ENCODE measurements around the gene TMEM130.
A peak's percentile ranks its signal among the peaks of the same experiment; 100 is the strongest.
"Not testable (repeated sequence)": the region's sequence is repeated elsewhere in the genome, so short reads cannot be mapped to it uniquely, and the experiment has no call there.

TMEM130 gene

DNA sequence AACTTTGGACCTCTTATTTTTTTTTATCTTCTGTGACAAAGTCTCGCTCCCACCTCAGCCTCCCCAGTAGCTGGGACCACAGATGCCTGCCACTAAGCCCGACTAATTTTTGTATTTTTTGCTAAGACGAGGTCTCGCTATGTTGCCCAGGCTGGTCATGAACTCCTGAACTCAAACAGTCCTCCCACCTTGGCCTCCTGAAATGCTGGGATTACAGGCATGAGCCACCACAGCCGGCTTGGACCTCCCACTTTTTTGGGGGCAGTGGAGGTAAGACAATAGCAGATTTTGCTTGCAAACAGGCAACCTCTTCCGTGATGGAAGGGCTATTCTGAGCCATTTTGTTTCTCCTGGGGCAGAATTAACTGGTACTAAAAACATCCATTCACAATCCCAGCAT is 7.3 kb upstream of the TMEM130 start:
- no peak for DNase-seq

GRCh38 chr7:98875501-98875900 is 5.7 kb upstream of the TMEM130 start:
- DNase-seq: no peak

DNA sequence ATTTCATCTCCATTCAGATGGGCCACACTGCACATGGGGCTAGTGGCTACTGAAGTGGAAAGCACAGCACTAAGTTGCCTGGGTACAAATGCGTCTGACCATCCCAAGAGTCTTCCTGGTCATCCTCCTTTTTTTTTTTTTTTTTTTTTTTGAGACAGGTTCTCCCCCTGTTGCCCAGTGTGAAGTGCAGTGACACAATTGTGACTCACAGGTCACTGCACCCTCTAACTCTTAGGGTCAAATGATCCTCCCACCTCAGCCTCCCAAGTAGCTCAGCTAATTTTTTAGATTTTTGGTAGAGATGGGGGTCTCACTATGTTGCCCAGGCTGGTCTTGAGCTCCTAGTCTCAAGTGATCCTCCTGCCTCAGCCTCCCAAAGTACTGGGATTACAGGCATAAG is 5.1 kb upstream of the TMEM130 start:
- no peak for DNase-seq

- not testable (repeated sequence) for DNase-seq
Observed at GRCh38 chr7:98873610-98874009, 3.8 kb upstream of the TMEM130 start.

DNA sequence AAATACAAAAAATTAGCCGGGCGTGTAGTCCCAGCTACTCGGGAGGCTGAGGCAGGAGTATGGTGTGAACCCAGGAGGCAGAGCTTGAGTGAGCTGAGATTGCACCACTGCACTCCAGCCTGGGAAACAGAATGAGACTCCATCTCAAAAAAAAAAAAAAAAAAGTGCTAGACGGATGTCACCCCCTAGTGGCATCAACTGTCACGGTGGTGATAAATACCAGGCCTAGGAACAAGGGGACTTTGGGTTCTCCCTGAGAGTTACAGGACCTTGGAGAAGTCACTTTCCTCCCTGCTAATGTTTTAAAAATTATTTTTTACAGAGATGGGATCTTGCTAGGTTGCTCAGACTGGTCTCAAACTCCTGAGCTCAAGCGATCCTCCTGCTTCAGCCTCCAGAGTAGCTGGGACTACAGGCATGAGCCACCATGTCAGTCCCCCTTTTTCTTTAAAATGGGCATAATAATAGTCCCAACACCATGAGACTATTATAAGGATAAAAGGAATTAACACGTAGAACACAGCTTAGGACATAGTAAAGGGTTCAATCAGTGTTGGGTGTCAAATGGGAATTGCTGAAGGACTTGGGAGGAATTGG is 2.6 kb upstream of the TMEM130 start:
- peak in 1 of 2 experiments; percentile 4 for DNase-seq

GRCh38 chr7:98870807-98871491 is 1.1 kb upstream of the TMEM130 start:
- DNase-seq: no peak

DNA sequence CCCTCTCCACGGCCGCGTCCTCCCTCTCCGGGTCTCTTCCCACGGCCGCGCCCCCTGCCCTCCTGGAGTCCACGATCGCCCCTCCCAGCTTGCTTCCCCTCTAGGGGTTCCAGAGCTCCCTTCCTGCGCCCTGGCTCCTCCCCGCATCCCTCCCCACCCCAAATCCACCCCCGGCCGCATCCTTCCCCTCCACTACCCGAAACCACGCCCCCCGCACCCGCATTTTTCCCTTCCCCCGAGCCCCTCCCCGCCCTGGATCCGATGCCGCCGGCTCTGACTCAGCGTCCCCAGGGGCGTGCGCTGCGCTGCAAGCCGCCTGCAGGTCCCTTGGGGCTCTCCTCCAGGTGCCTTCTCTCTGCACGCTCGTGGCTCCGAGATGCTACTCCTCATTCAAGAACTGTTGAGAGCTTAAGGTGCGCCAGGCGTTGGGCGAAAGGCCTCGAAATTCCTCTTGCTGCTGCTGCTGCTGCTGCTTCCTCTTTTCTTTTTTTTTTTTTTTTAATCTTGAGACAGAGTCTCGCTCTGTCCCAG is 372 bp upstream of the TMEM130 start:
- DNase-seq: peak; percentile 12 to 26

DNA sequence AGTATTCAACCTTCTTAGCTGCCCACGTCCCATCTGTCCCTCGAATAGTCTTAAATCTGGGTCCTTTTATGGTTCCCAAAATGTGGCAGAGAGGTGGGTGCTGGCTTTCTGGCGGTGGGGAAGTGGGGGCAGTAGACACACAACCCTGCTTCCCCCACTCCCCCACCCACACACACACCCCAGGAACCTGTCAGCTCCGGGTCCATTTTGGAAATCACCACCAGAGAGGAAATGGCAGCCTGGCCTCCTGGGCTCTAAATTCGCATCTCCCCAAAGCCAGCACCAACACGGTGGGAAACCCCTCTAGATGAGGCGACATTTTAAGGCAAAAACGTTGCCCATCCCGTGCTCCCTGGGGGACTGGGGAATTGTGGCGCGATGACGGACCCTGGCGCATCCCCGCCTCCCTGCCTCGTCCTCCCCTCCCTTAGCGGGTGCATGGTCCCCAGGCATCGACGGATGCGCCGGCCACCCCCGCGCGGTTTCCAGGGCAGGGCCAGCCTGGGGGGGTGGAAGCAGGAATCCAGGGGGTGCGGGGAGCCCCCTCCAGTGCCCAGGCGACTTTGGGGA is 702 bp downstream of the TMEM130 start:
- DNase-seq: no peak

DNA sequence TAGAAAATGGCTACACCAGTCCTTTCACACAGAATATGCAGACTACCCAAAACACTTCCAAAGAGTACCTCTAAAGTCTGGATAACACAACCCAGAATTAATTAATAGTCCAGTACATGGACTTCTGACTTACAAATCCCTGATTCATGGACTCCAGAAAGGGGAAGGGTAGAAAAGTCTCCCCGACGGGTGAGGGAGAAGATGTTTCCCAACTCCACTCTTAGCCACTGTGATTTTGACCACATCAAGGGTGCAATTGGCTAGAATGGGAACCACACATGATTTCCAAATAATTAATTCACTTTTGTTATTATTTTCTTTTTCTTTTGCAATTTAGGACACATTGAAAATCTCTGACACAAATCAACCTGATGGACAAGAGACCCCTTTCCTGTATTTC is 1.4 kb downstream of the TMEM130 start:
- no peak for DNase-seq

GRCh38 chr7:98866765-98867164 is 3.0 kb downstream of the TMEM130 start:
- no peak for DNase-seq

DNA sequence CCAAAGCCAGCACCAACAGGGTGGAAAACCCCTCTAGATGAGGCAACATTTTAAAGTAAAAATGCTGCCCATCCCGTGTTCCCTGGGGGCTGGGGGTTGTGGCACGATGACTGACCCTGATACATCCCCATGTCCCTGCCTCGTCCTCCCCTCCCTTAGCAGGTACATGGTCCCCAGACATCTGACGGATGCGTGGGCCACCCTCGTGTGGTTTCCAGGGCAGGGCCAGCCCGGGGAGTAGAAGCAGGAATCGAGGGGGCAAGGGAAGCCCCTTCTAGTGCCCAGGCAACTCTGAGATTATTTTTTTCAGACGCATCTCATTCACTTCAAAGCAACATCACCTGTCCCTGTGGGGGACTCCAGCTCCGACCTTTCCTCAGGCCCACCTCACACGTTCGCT is 3.5 kb downstream of the TMEM130 start:
- DNase-seq: no peak

DNA sequence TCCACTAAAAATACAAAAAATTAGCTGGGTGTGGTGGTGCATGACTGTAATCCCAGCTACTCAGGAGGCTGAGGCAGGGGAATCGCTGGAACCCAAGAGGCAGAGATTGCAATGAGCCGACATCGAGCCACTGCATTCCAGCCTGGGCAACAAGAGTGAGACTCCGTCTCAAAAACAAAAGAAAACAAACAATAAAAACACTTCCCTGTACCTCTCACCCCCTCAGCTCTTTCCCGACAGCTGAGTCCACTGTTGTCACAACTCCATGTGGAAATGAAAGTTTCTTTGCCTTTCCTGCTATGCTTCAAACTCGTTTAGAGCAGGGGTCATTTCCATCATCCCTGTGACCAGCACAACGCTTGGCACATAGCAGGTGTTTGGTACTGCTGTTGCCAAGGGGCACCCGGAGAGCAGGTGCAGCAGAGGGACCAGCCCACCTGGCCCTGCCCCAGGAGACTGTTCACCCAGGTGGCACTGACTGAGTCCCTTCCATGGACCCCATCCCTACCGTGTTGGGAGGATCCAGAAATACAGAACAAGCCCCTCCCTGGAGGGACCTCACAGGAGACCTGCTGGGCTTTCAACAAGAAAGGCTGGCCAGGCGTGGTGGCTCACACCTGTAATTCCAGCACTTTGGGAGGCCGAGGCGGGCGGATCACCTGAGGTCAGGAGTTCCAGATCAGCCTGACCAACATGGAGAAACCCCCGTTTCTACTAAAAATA is 4.9 kb downstream of the TMEM130 start:
- no peak for DNase-seq

- DNase-seq: no peak
Observed at GRCh38 chr7:98863601-98864000, 6.2 kb downstream of the TMEM130 start.

DNA sequence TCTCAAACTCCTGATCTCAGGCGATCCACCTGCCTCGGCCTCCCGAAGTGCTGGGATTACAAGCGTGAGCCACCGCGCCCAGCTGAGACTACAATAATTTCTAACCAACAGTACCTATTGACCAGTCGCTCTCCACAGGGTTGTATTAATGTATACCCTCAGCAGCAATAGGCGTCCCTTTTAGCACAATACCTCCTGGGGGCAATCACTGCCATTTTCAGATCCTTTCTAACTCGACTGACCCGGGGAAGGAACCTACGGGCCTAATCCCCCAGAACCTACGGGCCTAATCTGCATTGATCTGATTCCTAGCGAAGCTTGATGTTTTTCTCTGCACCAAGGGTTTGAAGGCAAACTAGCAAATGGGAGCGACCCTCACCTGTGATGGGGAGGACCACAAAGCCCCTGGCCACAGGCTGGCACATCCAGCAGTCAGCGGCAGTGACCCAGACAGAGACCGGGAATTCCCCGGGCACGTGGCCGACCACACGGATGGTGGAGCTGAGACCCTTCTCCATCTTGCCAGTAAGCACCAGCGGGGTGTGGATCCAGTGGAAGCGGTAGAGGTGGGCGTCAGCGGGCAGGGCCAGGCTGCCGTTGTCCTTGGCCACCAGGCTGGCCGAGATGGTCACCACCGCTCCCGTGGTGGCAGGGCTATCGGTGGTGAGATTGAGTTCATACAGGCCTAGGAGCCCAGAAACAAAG is 6.9 kb downstream of the TMEM130 start:
- no peak for DNase-seq

GRCh38 chr7:98862203-98862602 is 7.6 kb downstream of the TMEM130 start:
- DNase-seq: no peak

- no peak for DNase-seq
Observed at GRCh38 chr7:98860071-98860470, 9.7 kb downstream of the TMEM130 start.

GRCh38 chr7:98855610-98856422 is 14.0 kb downstream of the TMEM130 start:
- no peak for DNase-seq

DNA sequence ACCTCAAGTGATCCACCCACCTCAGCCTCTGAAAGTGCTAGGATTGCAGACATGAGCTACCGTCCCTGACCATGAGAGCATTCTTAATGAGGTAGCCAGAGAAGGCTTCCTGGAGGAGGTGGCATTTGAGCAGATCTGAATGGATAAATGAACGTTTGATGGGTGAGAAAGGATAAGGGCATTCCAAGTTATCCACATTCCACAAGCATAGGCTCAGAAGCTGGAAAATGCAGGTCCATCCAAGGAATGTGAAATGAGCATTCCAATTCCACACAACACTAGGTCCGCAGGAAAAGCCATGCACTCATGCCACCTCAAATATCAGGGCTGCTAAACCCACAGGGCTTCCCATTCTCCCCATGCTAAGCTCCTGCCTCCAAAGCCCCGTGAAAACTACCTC is 17.0 kb downstream of the TMEM130 start:
- no peak for DNase-seq

DNA sequence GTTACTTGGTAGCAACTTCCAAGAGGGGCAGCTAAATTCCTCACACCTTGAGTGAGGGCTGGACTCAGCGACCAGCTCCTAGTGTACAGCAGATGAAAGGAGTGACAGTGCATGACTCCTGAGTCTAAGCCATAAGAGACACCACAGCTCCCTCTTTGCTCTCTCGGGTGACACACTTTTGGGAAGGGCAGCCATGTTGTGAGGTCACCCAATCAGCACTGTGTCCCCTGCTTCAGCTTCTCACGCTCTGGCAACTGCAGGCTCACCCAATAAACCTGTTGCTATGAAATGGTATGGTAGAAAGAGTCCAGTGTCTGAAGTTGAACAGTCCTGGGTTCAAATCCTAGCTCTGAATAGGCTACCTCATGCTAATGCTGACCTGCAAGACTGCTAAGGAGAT is 20.9 kb downstream of the TMEM130 start:
- no peak for DNase-seq

DNA sequence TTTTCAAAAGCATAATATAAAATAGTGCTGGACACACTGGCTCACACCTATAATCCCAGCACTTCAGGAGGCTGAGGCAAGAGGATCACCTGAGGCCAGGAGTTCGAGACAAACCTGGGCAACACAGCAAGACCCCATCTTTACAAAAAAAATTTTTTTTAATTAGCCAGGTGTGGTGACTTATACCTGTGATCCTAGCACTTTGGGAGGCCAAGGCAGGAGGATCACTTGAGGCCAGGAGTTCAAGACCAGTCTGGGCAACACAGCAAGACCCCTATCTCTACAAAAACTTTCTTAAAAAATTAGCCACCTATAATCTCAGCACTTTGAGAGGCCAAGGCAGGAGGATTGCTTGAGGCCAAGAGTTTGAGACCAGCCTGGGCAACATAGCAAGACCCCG is 27.3 kb downstream of the TMEM130 start:
- DNase-seq: not testable (repeated sequence)

- peak; percentile 56 to 59 for DNase-seq
Observed at GRCh38 chr7:98841179-98841997, 28.4 kb downstream of the TMEM130 start.
